T-helper 2 cell (primary cell): ENCODE measurements around the gene RBX1.
A peak's percentile ranks its signal among the peaks of the same experiment; 100 is the strongest.
"Not testable (repeated sequence)": the region's sequence is repeated elsewhere in the genome, so short reads cannot be mapped to it uniquely, and the experiment has no call there.

ENCODE experiments used
- DNase-seq, 5 experiments: peaks; one replicate each; pipeline versions ENCODE4 v3.0.0 to v3.0.0-alpha.2; 2012 to 2022
- total RNA-seq, 2 donors: gene quantifications; one replicate each; lab custom pipeline; 2026; lab: John Stamatoyannopoulos, UW

Gene RBX1
- total RNA-seq, result 18.7 to 25.5 reads per million in 2 donors

DNA sequence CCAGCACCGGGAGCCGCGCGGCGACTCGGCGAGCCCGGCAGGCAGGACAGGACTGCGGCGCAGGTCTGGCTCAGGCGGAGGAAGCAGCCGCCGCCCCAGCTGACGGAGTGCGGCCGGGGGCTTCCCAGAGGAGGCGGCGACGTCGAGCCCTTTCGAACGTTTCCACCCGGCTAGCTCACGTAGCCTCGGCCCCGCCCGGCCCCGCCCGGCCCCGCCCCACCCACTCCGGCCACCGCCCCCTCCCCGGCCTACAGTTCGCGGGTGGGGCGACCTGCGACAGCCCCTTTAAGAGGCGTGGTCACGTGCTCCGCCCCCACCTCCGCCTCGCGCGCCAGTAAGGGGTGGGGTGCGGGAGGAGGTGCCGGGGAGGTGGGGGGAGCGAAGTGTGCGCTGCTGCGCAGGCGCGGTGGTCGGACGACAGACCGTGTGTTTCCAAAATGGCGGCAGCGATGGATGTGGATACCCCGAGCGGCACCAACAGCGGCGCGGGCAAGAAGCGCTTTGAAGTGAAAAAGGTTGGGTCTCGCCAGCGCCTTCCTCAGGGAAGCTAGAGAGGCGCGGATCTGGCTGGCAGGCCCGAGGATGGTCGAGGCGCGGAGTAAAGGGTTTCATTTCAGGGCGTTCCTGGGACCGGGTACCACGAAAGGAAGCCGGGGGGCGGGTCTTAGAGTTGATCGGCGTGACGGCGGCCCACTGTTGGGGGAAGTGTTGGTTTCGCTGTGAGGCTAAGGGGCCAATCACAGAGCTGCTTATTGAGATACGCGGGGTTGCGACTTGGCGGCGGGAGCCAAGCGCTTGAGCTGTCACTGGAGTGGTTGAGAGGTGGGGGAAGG lies at the start of gene RBX1:
Gene RBX1, plus strand, starts transcription at position 417 of the 833 bp plus-strand sequence. Its CDS starts 21 bp downstream, at position 438.
- DNase-seq, result peak; percentile 97 to 99 (median 98)

DNA sequence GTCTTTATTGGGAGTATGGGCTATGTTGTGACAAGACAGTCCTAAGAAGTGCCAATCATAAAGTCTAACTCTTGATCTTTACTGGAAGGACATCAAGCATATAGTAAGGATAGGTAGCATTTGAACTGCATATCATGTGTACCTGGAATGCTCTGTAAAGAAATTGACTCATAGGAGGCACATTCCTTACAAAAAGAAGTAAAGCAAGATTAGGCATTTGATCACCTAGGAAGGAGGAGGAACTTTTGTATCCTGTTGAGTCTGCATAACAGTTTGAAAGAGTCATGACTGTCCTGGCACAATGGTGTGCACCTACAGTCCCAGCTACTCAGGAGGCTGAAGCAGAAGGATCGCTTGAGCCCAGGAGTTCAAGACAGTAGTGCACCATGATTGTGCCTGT lies 47.1 kb upstream of the RBX1 start:
- no peak for DNase-seq

- no peak for DNase-seq
These were observed 42.3 kb upstream of the RBX1 start for GRCh38 chr22:40908895-40909294.

- DNase-seq, result no peak
These were observed 39.4 kb upstream of the RBX1 start for GRCh38 chr22:40911772-40912171.

GRCh38 chr22:40912987-40913386 lies 38.2 kb upstream of the RBX1 start:
- not testable (repeated sequence) for DNase-seq

GRCh38 chr22:40919446-40919845 lies 31.7 kb upstream of the RBX1 start:
- DNase-seq, result no peak

- no peak for DNase-seq
These were observed 30.7 kb upstream of the RBX1 start for GRCh38 chr22:40920526-40920925.

DNA sequence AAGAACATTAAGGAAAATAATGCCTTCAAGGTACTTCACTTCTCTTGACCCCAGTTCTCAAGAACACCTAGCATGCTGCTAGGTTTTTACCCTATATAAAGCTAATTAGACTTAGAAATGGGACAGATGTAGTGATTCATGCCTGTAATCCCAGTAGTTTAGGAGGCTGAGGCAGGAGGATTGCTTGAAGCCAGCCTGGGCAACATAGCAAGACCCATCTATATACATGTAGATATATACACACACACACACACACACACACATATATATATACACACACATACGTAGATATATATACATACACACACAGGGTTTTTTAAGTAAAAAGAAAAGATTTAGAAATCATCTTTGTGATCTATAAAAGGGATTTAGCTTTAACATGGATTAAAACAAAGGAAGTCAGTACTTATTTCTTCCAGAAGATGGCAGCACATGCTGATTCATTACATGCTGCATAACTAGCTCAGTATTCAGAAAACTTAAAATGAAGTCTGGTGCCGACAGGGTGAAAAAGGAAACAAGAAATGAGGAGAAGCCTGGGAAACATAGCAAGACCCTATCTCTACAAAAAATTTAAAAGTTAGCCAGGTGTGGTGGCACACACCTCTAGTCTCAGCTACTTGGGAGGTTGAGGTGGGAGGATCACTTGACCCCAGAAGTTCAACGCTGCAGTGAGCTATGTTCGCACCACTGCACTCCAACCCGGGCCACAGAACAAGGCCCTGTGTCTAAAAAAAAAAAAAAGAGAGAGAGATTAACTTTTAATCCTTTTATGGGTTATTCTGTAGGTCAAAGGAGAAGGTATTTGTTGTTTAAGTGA lies 28.5 kb upstream of the RBX1 start:
- DNase-seq, result peak in 2 of 5 experiments; percentile 39 to 73

DNA sequence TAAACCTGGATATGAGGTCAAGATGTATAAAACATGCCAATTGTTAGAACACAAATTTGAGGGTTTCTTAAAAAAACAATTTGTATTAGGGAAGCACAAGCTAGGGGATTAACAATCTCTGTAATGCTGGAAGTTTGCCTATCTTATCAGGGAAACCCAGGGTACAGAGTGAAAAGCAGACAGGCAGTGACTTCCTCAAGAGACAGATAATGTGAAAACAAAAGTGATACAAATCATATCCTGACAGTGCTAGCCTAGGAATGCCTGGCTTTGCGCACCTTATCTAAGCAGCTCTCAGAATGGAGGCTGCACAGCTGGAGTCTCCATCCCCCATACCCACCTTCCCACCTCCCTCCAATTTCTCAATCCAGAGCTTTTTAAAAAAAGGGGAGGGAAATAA lies 22.5 kb upstream of the RBX1 start:
- DNase-seq, result no peak

- DNase-seq, result no peak
These were observed 18.8 kb upstream of the RBX1 start for GRCh38 chr22:40932396-40932795.

GRCh38 chr22:40939202-40939601 lies 12.0 kb upstream of the RBX1 start:
- DNase-seq, result peak in 1 of 5 experiments; percentile 49

DNA sequence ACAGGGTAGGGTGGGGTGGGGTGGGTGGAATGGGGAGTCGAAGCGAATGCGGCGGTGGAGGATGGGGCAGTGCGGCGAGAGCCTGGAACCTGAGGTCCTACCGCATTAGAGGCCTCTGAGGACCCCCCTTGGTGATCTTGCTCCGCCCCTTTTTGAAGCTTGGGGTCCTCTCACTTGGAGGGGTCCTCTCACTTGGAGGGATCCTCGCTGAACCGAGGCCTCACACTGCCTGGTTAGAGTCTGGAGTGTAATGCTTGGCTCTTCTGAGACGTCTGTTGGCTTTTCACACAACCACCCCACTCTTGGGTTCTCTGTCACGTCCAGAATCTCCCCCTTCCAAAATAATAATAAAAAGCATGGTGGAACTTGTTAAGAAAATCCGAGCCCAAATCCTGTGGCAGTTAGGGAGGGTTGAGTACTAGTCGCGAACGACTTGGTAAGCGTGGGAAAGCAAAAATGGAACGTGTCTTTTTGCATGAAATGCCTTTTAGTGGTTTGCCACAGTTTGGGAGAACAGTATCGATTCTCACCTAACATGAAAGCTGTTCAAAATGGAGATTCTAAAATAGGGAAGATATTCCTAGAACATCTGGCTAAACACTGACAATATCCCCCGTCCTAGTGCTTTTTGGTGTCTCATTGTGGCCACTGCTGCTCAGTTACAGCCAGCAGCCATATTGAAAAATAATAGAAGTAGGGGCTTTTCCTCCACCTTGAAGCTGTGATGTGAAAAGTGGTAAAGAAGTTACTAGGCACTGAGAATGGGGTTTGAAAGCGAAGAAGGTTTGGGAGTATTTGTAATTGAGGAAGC lies 822 bp downstream of the RBX1 start:
- peak in 1 of 5 experiments; percentile 59 for DNase-seq

DNA sequence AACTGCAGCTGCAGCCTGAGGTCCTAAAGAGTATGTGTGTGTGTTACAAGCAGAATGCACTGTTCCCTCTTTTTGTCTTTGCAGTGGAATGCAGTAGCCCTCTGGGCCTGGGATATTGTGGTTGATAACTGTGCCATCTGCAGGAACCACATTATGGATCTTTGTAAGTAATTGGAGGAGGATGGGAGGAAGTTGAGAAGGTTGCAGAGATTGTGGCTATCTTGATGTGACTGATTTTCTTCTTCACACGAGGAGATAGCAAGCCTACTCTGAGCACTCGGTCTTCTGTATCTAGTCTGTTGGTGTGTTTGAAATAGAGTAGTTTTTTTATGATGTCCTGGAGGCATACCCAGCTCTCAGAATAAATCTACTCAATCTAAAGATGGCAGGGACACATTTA lies 2.3 kb downstream of the RBX1 start:
- peak in 1 of 5 experiments; percentile 79 for DNase-seq

- DNase-seq, result no peak
These were observed 2.9 kb downstream of the RBX1 start for GRCh38 chr22:40954113-40954512.

DNA sequence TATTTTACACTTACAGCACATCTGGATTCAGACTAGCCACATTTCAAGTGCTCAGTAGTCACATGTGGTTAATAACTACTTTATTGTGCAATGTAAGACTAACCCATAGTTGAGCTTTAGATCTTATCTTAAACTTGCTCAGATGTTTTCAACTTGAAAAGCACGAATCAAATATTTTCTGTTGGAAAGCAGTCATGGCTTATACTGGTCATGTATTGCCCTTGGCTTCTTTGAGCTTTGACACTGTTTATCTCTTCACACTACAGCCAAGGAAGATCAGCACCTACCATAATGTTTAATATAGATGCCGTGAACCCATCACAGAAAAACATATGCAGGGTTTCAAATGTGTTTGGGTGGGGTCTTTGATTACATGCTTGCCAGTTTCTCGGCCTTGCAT lies 4.4 kb downstream of the RBX1 start:
- peak in 1 of 5 experiments; percentile 79 for DNase-seq

- DNase-seq, result no peak
These were observed 6.4 kb downstream of the RBX1 start for GRCh38 chr22:40957601-40958000.

DNA sequence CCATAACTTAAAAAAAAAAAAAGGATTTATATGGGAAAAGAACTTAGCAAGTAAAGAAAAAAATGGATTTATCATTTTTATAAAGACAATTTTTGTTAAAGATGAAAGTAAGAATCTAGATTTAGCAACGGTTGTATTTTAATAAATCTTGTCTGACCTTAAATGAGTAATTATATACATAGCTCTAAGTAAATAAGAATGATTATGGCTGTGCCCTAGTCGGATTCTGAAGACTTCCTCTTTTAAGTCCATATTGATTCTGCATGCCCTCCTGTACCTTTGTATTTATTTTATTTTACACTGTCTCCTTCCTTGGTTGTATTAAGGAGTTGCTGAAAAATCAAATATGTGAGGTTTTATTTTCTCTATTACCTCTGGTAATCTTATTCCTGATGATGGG lies 7.1 kb downstream of the RBX1 start:
- no peak for DNase-seq

GRCh38 chr22:40960145-40960544 lies 9.0 kb downstream of the RBX1 start:
- DNase-seq, result no peak

DNA sequence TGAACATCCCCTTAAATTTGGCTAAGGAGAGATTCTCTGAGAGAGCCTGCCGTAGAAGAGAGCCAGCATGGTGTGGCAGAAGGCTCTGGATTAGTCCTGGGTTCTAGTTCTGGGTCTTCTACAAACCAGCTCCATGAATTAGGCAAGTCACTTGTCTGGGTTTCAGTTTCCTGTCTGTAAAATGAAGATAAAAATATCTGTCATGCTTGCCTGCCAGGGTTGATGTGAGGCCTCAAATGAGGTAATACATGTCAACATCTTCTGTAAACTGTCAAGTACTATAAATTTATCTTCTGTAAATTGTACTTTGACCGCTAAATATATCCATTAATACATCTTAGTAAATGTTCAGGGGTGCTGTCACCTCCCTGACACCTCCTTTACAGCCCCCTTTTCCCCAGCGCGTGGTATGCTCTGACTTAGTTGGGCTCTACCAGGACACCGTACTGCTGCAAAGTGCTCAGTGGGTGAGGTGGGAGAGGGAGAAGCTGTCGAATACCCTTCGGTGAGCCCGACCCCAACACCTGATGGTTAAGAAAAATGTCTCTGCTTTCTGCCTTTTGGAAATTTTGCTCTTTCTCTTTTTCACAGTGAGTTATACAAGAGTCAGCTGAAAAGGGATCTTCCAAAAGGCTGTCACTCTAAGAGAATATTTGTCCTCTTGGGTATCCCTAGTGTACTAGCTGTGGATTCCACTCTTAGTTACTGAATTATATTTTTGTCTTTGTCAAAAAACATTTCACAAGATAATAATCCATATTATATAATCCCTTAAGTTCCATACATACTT lies 15.0 kb downstream of the RBX1 start:
- DNase-seq, result no peak

- DNase-seq, result no peak
These were observed 15.5 kb downstream of the RBX1 start for GRCh38 chr22:40966726-40967085.

- DNase-seq, result no peak
These were observed 16.1 kb downstream of the RBX1 start for GRCh38 chr22:40967111-40967760.

GRCh38 chr22:40972587-40972986 lies 21.4 kb downstream of the RBX1 start:
- DNase-seq, result no peak
